Left ventricle myocardium inferior (tissue), 1 donor: ENCODE data around the gene ACHE. TPM values are rescaled to one million over a fixed set of nuclear protein-coding genes. Genes with fewer than 3 reads are reported as not detected.

ENCODE experiments used
- DNase-seq: peaks from one replicate; pipeline ENCODE4 v3.0.0-alpha.2; 2020
- H3K27ac ChIP-seq: fragments of 200-600 bp; replicated peaks from 2 replicates; pipeline ENCODE4 v1.8.0; 2021
- H3K27me3 ChIP-seq: fragments of 200-600 bp; 2 replicates; pipeline ENCODE4 v1.8.0; 2021; ENCODE audit warnings: low read depth
- H3K36me3 ChIP-seq: fragments of 200-600 bp; 2 replicates; pipeline ENCODE4 v1.8.0; 2021
- H3K4me1 ChIP-seq: fragments of 200-600 bp; 2 replicates; pipeline ENCODE4 v1.8.0; 2021
- H3K4me3 ChIP-seq: fragments of 200-600 bp; 2 replicates; pipeline ENCODE4 v1.8.0; 2021; ENCODE audit warnings: mild to moderate bottlenecking, moderate library complexity
- H3K9me3 ChIP-seq: fragments of 200-600 bp; replicated peaks from 2 replicates; pipeline ENCODE4 v1.8.0; 2021
- CTCF ChIP-seq: fragments of 200-600 bp; IDR thresholded peaks from 2 replicates; pipeline ENCODE4 v1.8.0; 2021; ENCODE audit warnings: antibody characterized with exemption, mild to moderate bottlenecking, borderline replicate concordance
- intact Hi-C: fragments of 100-400 bp; cut with micrococcal nuclease; formaldehyde crosslinking; loops from one replicate; pipeline ENCODE4 v1.11.0; 2022
- microRNA-seq: library from miRNA; unstranded; fragments of <30 nt; microRNA quantifications from one replicate; pipeline ENCODE4 v1.2.0, GENCODE V29; 2020
- total RNA-seq: library from RNA; stranded (reverse); fragmentation: NEBNext Ultra II Directional; extraction: Animal tissue kit (Norgen Biotek cat#: 25700); gene quantifications from one replicate; pipeline ENCODE4 v1.2.1, GENCODE V29; 2021
- donor health status: DM: no; HTN: yes; CAD: no; lungs with severe emphysema.

The ACHE gene
- total RNA-seq, 1 donor from 2014 or later, result 0.49 TPM

- Histone ChIP-seq H3K27ac (no peak overlapping the region), H3K9me3 (no peaks in the 10 kb centered on the region), H3K36me3 (peaks cover 4% of the 10 kb centered on the region), H3K4me3 (no peak overlapping the region), H3K4me1 (peaks cover 18% of the 10 kb centered on the region), H3K27me3 (no peaks in the 10 kb centered on the region)
- no peak for DNase-seq
- intact Hi-C loops, result loop anchor here (5.0 kb wide), 1 partner anchor 47 kb away; no protein-coding TSS in a partner anchor
- no peak for TF ChIP-seq CTCF
Measured at GRCh38 chr7:100854146-100854895, 41.4 kb downstream of the ACHE start.

- TF ChIP-seq CTCF, result peak; percentile 96
- peak; percentile 92 for DNase-seq
- intact Hi-C loops, result loop anchor here (5.0 kb wide), 1 partner anchor 45 kb away; no protein-coding TSS in a partner anchor
- H3K4me3 ChIP-seq, result peak within 1 kb of the TSS; percentile 81
- peak within 1 kb of the TSS; percentile 83 for H3K27ac ChIP-seq
- H3K36me3 ChIP-seq, result no peaks in the 10 kb centered on the region
- H3K9me3 ChIP-seq, result no peaks in the 10 kb centered on the region
- peaks cover 18% of the 10 kb centered on the region for H3K4me1 ChIP-seq
- H3K27me3 ChIP-seq, result no peaks in the 10 kb centered on the region
Measured at GRCh38 chr7:100852048-100852872, 43.4 kb downstream of the ACHE start, which contains the start of gene SLC12A9. Gene SLC12A9 (plus strand): TSS chr7:100852713. CDS start chr7:100854198, 1,485 bp downstream.

GRCh38 chr7:100847360-100847759 lies 48.3 kb downstream of the ACHE start:
- TF ChIP-seq CTCF, result no peak
- intact Hi-C loops, result no loop called here

GRCh38 chr7:100840470-100841100 lies 55.1 kb downstream of the ACHE start:
- Histone ChIP-seq H3K27me3 (no peaks in the 10 kb centered on the region), H3K4me3 (no peak overlapping the region), H3K9me3 (no peaks in the 10 kb centered on the region), H3K36me3 (no peaks in the 10 kb centered on the region), H3K4me1 (peaks cover 19% of the 10 kb centered on the region), H3K27ac (no peak overlapping the region)
- no peak for DNase-seq
- no peak for TF ChIP-seq CTCF
- intact Hi-C loops, result no loop called here

More at GRCh38 chr7:100847360-100847759, 48.3 kb downstream of the ACHE start:
- Histone ChIP-seq H3K36me3 (no peaks in the 10 kb centered on the region), H3K27me3 (no peaks in the 10 kb centered on the region), H3K9me3 (no peaks in the 10 kb centered on the region), H3K27ac (no peak overlapping the region), H3K4me1 (peaks cover 9% of the 10 kb centered on the region), H3K4me3 (no peak overlapping the region)
- no peak for DNase-seq

Small RNA genes lying within 50 kb of the gene (microRNA-seq; reads per million reads assigned to microRNA genes)
- gene MIR6875, result not detected

Other genes starting within 250 kb of the ACHE start
- not detected for gene ACTL6B, start 239.4 kb downstream of the ACHE start, total RNA-seq
- gene GNB2, start 222.1 kb downstream of the ACHE start, total RNA-seq, result 98.3 TPM
- 24.5 TPM for gene GIGYF1, start 201.6 kb downstream of the ACHE start, total RNA-seq
- gene POP7, start 189.8 kb downstream of the ACHE start, total RNA-seq, result 30.6 TPM
- gene EPO, start 175.4 kb downstream of the ACHE start, total RNA-seq, result not detected
- gene ZAN, start 162.3 kb downstream of the ACHE start, total RNA-seq, result not detected
- gene EPHB4, start 68.4 kb downstream of the ACHE start, total RNA-seq, result 20.3 TPM
- 10.9 TPM for gene SLC12A9, start 43.2 kb downstream of the ACHE start, total RNA-seq
- 11.7 TPM for gene TRIP6, start 28.5 kb downstream of the ACHE start, total RNA-seq
- 51.3 TPM for gene SRRT, start 20.8 kb downstream of the ACHE start, total RNA-seq
- gene UFSP1, start 6.2 kb downstream of the ACHE start, total RNA-seq, result 2.4 TPM
- gene MUC3A, start 53.6 kb upstream of the ACHE start, total RNA-seq, result 0.19 TPM
- 0.30 TPM for gene MUC12, start 73.7 kb upstream of the ACHE start, total RNA-seq
- gene MUC17, start 124.2 kb upstream of the ACHE start, total RNA-seq, result not detected
- 17.0 TPM for gene TRIM56, start 189.6 kb upstream of the ACHE start, total RNA-seq
- gene SERPINE1, start 231.2 kb upstream of the ACHE start, total RNA-seq, result 4.3 TPM